GM21390 (cell line): ENCODE data around the gene DRAXIN.

Experiments used
- ATAC-seq: cut with Tn5 transposase; IDR thresholded peaks from one replicate; pipeline ENCODE4 v1.9.1; 2021; ENCODE audit not compliant: unreplicated experiment

Gene DRAXIN

GRCh38 chr1:11684070-11684469 is 7.4 kb upstream of the DRAXIN start:
- no peak for ATAC-seq

GRCh38 chr1:11685210-11685752 is 6.2 kb upstream of the DRAXIN start:
- ATAC-seq = no peak

GRCh38 chr1:11688506-11688905 is 3.0 kb upstream of the DRAXIN start:
- no peak for ATAC-seq

- no peak for ATAC-seq
These were observed 861 bp upstream of the DRAXIN start for GRCh38 chr1:11690397-11691301.

- ATAC-seq = no peak
These were observed 610 bp downstream of the DRAXIN start for GRCh38 chr1:11691928-11692711.

GRCh38 chr1:11693024-11693590 is 1.6 kb downstream of the DRAXIN start:
- ATAC-seq = no peak

GRCh38 chr1:11693917-11694316 is 2.4 kb downstream of the DRAXIN start:
- no peak for ATAC-seq

GRCh38 chr1:11695861-11696260 is 4.4 kb downstream of the DRAXIN start:
- ATAC-seq = no peak

GRCh38 chr1:11697188-11697892 is 5.8 kb downstream of the DRAXIN start:
- ATAC-seq = no peak

- ATAC-seq = no peak
These were observed 6.3 kb downstream of the DRAXIN start for GRCh38 chr1:11697893-11698210.

- no peak for ATAC-seq
These were observed 9.3 kb downstream of the DRAXIN start for GRCh38 chr1:11700601-11701467.

- ATAC-seq = no peak
These were observed 10.0 kb downstream of the DRAXIN start for GRCh38 chr1:11701551-11701961.

GRCh38 chr1:11701981-11702803 is 10.7 kb downstream of the DRAXIN start:
- no peak for ATAC-seq

GRCh38 chr1:11703357-11704193 is 12.1 kb downstream of the DRAXIN start:
- no peak for ATAC-seq

- no peak for ATAC-seq
These were observed 12.7 kb downstream of the DRAXIN start for GRCh38 chr1:11704194-11704529.

- ATAC-seq = no peak
These were observed 13.4 kb downstream of the DRAXIN start for GRCh38 chr1:11704691-11705475.

- no peak for ATAC-seq
These were observed 14.1 kb downstream of the DRAXIN start for GRCh38 chr1:11705596-11705995.

GRCh38 chr1:11706292-11706691 is 14.8 kb downstream of the DRAXIN start:
- no peak for ATAC-seq
